ENCODE measurements around the gene HRH3. TPM values are rescaled to one million over a fixed set of nuclear protein-coding genes. Genes with fewer than 3 reads are reported as not detected.

The HRH3 gene
- polyA plus RNA-seq, 3 donors = not detected

GRCh38 chr20:62267543-62267942 lies 47.5 kb upstream of the HRH3 start:
- no peaks in the 10 kb centered on the region for H3K79me2 ChIP-seq (ENCODE audit: insufficient read depth, low read length)
- no peak overlapping the region for H3K4me3 Mint-ChIP-seq
- H3K4me1 ChIP-seq (ENCODE audit: control insufficient read depth in 1 of 2, insufficient read depth in 2 of 2, low read length in 2 of 2) = no peaks in the 10 kb centered on the region
- peaks cover 29% of the 10 kb centered on the region for H4K20me1 ChIP-seq (ENCODE audit: insufficient read depth, low read length)
- no peaks in the 10 kb centered on the region for H3K27me3 ChIP-seq (ENCODE audit: control insufficient read depth in 2 of 2, insufficient read depth in 2 of 2, low read length in 2 of 2)
- H3K4me1 Mint-ChIP-seq = no peaks in the 10 kb centered on the region
- peaks cover 0 to 2% of the 10 kb centered on the region in 2 donors for H3K9me3 ChIP-seq (replicated peaks in 1 of 2; ENCODE audit: control insufficient read depth in 1 of 2, insufficient read depth in 1 of 2, low read length in 2 of 2)
- H3K4me3 ChIP-seq (replicated peaks in 1 of 3; ENCODE audit: low read depth in 2 of 3, low read length in 3 of 3) = no peak overlapping the region
- TF ChIP-seq CTCF (IDR thresholded peaks at IDR 0.05) = no peak
- H3K27me3 Mint-ChIP-seq (ENCODE audit: low read depth in 3 of 3) = peaks cover 0 to 3% (median 0%) of the 10 kb centered on the region in 3 donors
- no peak overlapping the region for H3K27ac ChIP-seq (ENCODE audit: low read depth in 1 of 2, low read length in 2 of 2)
- H3K36me3 ChIP-seq (replicated peaks in 1 of 2; ENCODE audit: control insufficient read depth in 1 of 2, insufficient read depth in 2 of 2, low read length in 2 of 2) = peaks cover 78 to 89% of the 10 kb centered on the region in 2 donors
- H3K9me3 Mint-ChIP-seq = peaks cover 0 to 7% (median 5%) of the 10 kb centered on the region in 7 donors
- no peak overlapping the region for H3K4me2 ChIP-seq (replicated peaks; ENCODE audit: extremely low read depth, low read length, poor library complexity, severe bottlenecking)
- WGBS (ENCODE audit: insufficient coverage) = 91% methylated on average over 5 of the region's 10 CpGs
- H3K9ac ChIP-seq (ENCODE audit: insufficient read depth, low read length, poor library complexity, severe bottlenecking) = no peak overlapping the region
- no peak overlapping the region for H2AFZ ChIP-seq (ENCODE audit: insufficient read depth, low read depth, low read length, poor library complexity, severe bottlenecking)
- no peak overlapping the region for H3K27ac Mint-ChIP-seq
- H3K36me3 Mint-ChIP-seq = peaks cover 63 to 85% of the 10 kb centered on the region in 2 donors
- DNase-seq = no peak
- intact Hi-C loops (cut with micrococcal nuclease) = no loop called here

GRCh38 chr20:62266851-62267250 lies 46.8 kb upstream of the HRH3 start:
- Histone ChIP-seq H3K79me2 (ENCODE audit: insufficient read depth, low read length) (no peaks in the 10 kb centered on the region), H3K4me1 (ENCODE audit: control insufficient read depth in 1 of 2, insufficient read depth in 2 of 2, low read length in 2 of 2) (no peaks in the 10 kb centered on the region), H3K9me3 (replicated peaks in 1 of 2; ENCODE audit: control insufficient read depth in 1 of 2, insufficient read depth in 1 of 2, low read length in 2 of 2) (peaks cover 0 to 2% of the 10 kb centered on the region in 2 donors), H4K20me1 (ENCODE audit: insufficient read depth, low read length) (peaks cover 29% of the 10 kb centered on the region), H3K36me3 (replicated peaks in 1 of 2; ENCODE audit: control insufficient read depth in 1 of 2, insufficient read depth in 2 of 2, low read length in 2 of 2) (peaks cover 78 to 89% of the 10 kb centered on the region in 2 donors), H3K4me3 (replicated peaks in 1 of 3; ENCODE audit: low read depth in 2 of 3, low read length in 3 of 3) (no peak overlapping the region), H3K27me3 (ENCODE audit: control insufficient read depth in 2 of 2, insufficient read depth in 2 of 2, low read length in 2 of 2) (no peaks in the 10 kb centered on the region), H3K4me2 (replicated peaks; ENCODE audit: extremely low read depth, low read length, poor library complexity, severe bottlenecking) (no peak overlapping the region), H3K27ac (ENCODE audit: low read depth in 1 of 2, low read length in 2 of 2) (no peak overlapping the region), H2AFZ (ENCODE audit: insufficient read depth, low read depth, low read length, poor library complexity, severe bottlenecking) (no peak overlapping the region), H3K9ac (ENCODE audit: insufficient read depth, low read length, poor library complexity, severe bottlenecking) (no peak overlapping the region)
- Mint-ChIP-seq H3K36me3 (peaks cover 63 to 85% of the 10 kb centered on the region in 2 donors), H3K4me3 (no peak overlapping the region), H3K27me3 (ENCODE audit: low read depth in 3 of 3) (peaks cover 0 to 3% (median 0%) of the 10 kb centered on the region in 3 donors), H3K9me3 (peaks cover 0 to 7% (median 5%) of the 10 kb centered on the region in 7 donors), H3K27ac (peak overlapping the region in 1 of 7 donors; percentile 37), H3K4me1 (no peaks in the 10 kb centered on the region)
- TF ChIP-seq CTCF (IDR thresholded peaks at IDR 0.05) = no peak
- DNase-seq = no peak
- intact Hi-C loops (cut with micrococcal nuclease) = no loop called here
- WGBS (ENCODE audit: insufficient coverage) = 98% methylated on average over 9 of the region's 13 CpGs

Measured in CD14-positive monocyte (primary cell).